GM06990 (cell line): ENCODE measurements around the gene RPL35.

ENCODE experiments used
- DNase-seq: peaks from one replicate; pipeline ENCODE4 v3.0.0-alpha.2; 2011; ENCODE audit not compliant: insufficient read length; ENCODE audit errors: extremely low read depth
- H3K27me3 ChIP-seq: replicated peaks from 2 replicates; pipeline ENCODE4 v1.6.0; 2011; ENCODE audit warnings: low read length; ENCODE audit not compliant: control insufficient read depth, insufficient read depth
- H3K36me3 ChIP-seq: 2 replicates; pipeline ENCODE4 v1.5.1; 2011; ENCODE audit warnings: low read length; ENCODE audit not compliant: control insufficient read depth, insufficient read depth
- H3K4me3 ChIP-seq: replicated peaks from 2 replicates; pipeline ENCODE4 v1.5.1; 2011; ENCODE audit warnings: low read depth, mild to moderate bottlenecking, control low read depth, low read length
- CTCF ChIP-seq: IDR thresholded peaks from 2 replicates; pipeline ENCODE4 v1.5.1; 2011; ENCODE audit warnings: low read length, control low read depth, mild to moderate bottlenecking, inconsistent platforms; ENCODE audit not compliant: insufficient read depth, poor library complexity, severe bottlenecking

RPL35 gene

GRCh38 chr9:124881138-124881743 lies 19.5 kb upstream of the RPL35 start:
- TF ChIP-seq CTCF, result no peak
- H3K36me3 ChIP-seq, result peaks cover 31% of the 10 kb centered on the region
- DNase-seq, result no peak
- no peak overlapping the region for H3K4me3 ChIP-seq
- no peaks in the 10 kb centered on the region for H3K27me3 ChIP-seq

GRCh38 chr9:124880501-124880900 lies 18.7 kb upstream of the RPL35 start:
- no peak for DNase-seq
- H3K4me3 ChIP-seq, result no peak overlapping the region
- no peak for TF ChIP-seq CTCF
- peaks cover 32% of the 10 kb centered on the region for H3K36me3 ChIP-seq
- H3K27me3 ChIP-seq, result no peaks in the 10 kb centered on the region

- no peaks in the 10 kb centered on the region for H3K27me3 ChIP-seq
- H3K36me3 ChIP-seq, result peaks cover 34% of the 10 kb centered on the region
- no peak overlapping the region for H3K4me3 ChIP-seq
- no peak for TF ChIP-seq CTCF
- DNase-seq, result no peak
Measured at GRCh38 chr9:124879226-124879625, 17.5 kb upstream of the RPL35 start.

GRCh38 chr9:124878518-124878917 lies 16.8 kb upstream of the RPL35 start:
- Histone ChIP-seq H3K4me3 (no peak overlapping the region), H3K36me3 (peaks cover 40% of the 10 kb centered on the region), H3K27me3 (no peaks in the 10 kb centered on the region)
- no peak for TF ChIP-seq CTCF
- no peak for DNase-seq

- H3K36me3 ChIP-seq, result peaks cover 45% of the 10 kb centered on the region
- H3K27me3 ChIP-seq, result no peaks in the 10 kb centered on the region
- no peak for TF ChIP-seq CTCF
- no peak overlapping the region for H3K4me3 ChIP-seq
- DNase-seq, result no peak
Measured at GRCh38 chr9:124878021-124878420, 16.3 kb upstream of the RPL35 start.
